ENCODE results near the gene HPCAL4. TPM values are rescaled to one million over a fixed set of nuclear protein-coding genes. Genes with fewer than 3 reads are reported as not detected.

Gene HPCAL4
- total RNA-seq (2014; rRNA removed; shearing (Covaris generic)) (not detected in 2 replicates), polyA plus RNA-seq (2016; fragmentation: Nextera tagmentation; extraction: Ambion mirVana) (not detected in 2 replicates)

GRCh38 chr1:39691383-39692151, at the start of gene HPCAL4:
HPCAL4 (minus strand) TSS chr1:39691433; CDS start chr1:39684603, 6,830 bp downstream.
- Histone ChIP-seq H3K27me3 (replicated peaks; ENCODE audit: insufficient read depth) (peaks cover 86% of the 10 kb centered on the region), H3K4me2 (ENCODE audit: unreplicated experiment) (peak within 1 kb of the TSS; percentile 59), H3K4me3 (peak within 1 kb of the TSS; percentile 49), H3K27ac (no peak within 1 kb of the TSS), H3K9me2 (ENCODE audit: insufficient read depth) (no peaks in the 10 kb centered on the region), H3K79me2 (ENCODE audit: insufficient read depth) (no peaks in the 10 kb centered on the region), H2AFZ (no peak within 1 kb of the TSS), H4K20me1 (ENCODE audit: insufficient read depth) (no peaks in the 10 kb centered on the region), H3K9me3 (ENCODE audit: low read depth) (no peaks in the 10 kb centered on the region), H3K9ac (no peak within 1 kb of the TSS), H3K36me3 (ENCODE audit: low read depth) (no peaks in the 10 kb centered on the region), H3K4me1 (ENCODE audit: insufficient read depth) (no peaks in the 10 kb centered on the region), H3F3A (ENCODE audit: insufficient read depth) (no peaks in the 10 kb centered on the region)
- peak; percentile 87 for DNase-seq
- WGBS, 2 experiments (ENCODE audit: low coverage in 1 of 2, low lambda C conversion rate in 2 of 2, missing lambda C conversion rate in 2 of 2) = 4% methylated on average over 38 to 39 of the region's 47 CpGs
- TF ChIP-seq EZH2phosphoT487 (IDR thresholded peaks at IDR 0.05; ENCODE audit: insufficient read depth, low read depth) (no peak), EZH2 (IDR thresholded peaks at IDR 0.05; ENCODE audit: insufficient read depth, poor library complexity, severe bottlenecking) (peak; percentile 88)
- in situ Hi-C loops (cut with MboI) = no loop called here

GRCh38 chr1:39738622-39739366, 47.6 kb upstream of the HPCAL4 start, which contains the start of gene PPIE:
PPIE (plus strand) TSS chr1:39738882; CDS start chr1:39738901, 19 bp downstream.
- in situ Hi-C loops (cut with MboI) = no loop called here
- WGBS, 2 experiments (ENCODE audit: low coverage in 1 of 2, low lambda C conversion rate in 2 of 2, missing lambda C conversion rate in 2 of 2) = 2 to 4% methylated on average over 37 to 41 of the region's 52 CpGs
- Histone ChIP-seq H3K4me1 (ENCODE audit: insufficient read depth) (peaks cover 16% of the 10 kb centered on the region), H3K9me3 (ENCODE audit: low read depth) (no peaks in the 10 kb centered on the region), H3K9ac (peak within 1 kb of the TSS; percentile 88), H3F3A (ENCODE audit: insufficient read depth) (no peaks in the 10 kb centered on the region), H4K20me1 (ENCODE audit: insufficient read depth) (no peaks in the 10 kb centered on the region), H3K36me3 (ENCODE audit: low read depth) (peaks cover 26% of the 10 kb centered on the region; the same call in 1 of the 2 replicates), H3K27ac (peak within 1 kb of the TSS; percentile 47), H3K79me2 (ENCODE audit: insufficient read depth) (peaks cover 34% of the 10 kb centered on the region), H3K27me3 (replicated peaks; ENCODE audit: insufficient read depth) (peaks cover 2% of the 10 kb centered on the region; the same call in 1 of the 2 replicates), H2AFZ (peak within 1 kb of the TSS; percentile 94), H3K4me3 (peak within 1 kb of the TSS; percentile 92), H3K4me2 (ENCODE audit: unreplicated experiment) (peak within 1 kb of the TSS; percentile 88), H3K9me2 (ENCODE audit: insufficient read depth) (no peaks in the 10 kb centered on the region)
- TF ChIP-seq EZH2phosphoT487 (IDR thresholded peaks at IDR 0.05; ENCODE audit: insufficient read depth, low read depth) (no peak), EZH2 (IDR thresholded peaks at IDR 0.05; ENCODE audit: insufficient read depth, poor library complexity, severe bottlenecking) (no peak)
- DNase-seq = peak; percentile 98

GRCh38 chr1:39737546-39738169, 46.4 kb upstream of the HPCAL4 start:
- Histone ChIP-seq H2AFZ (0 out of 2 replicates have a peak overlapping the region, but pooled peaks have one; percentile 94), H3K9ac (no peak overlapping the region), H3K36me3 (ENCODE audit: low read depth) (peaks cover 18% of the 10 kb centered on the region; the same call in 1 of the 2 replicates), H3K4me3 (no peak overlapping the region), H3F3A (ENCODE audit: insufficient read depth) (no peaks in the 10 kb centered on the region), H3K4me1 (ENCODE audit: insufficient read depth) (peaks cover 16% of the 10 kb centered on the region), H3K27me3 (replicated peaks; ENCODE audit: insufficient read depth) (peaks cover 13% of the 10 kb centered on the region), H3K9me2 (ENCODE audit: insufficient read depth) (no peaks in the 10 kb centered on the region), H3K9me3 (ENCODE audit: low read depth) (no peaks in the 10 kb centered on the region), H4K20me1 (ENCODE audit: insufficient read depth) (no peaks in the 10 kb centered on the region), H3K27ac (no peak overlapping the region), H3K79me2 (ENCODE audit: insufficient read depth) (peaks cover 34% of the 10 kb centered on the region), H3K4me2 (ENCODE audit: unreplicated experiment) (no peak overlapping the region)
- peak; percentile 35 for DNase-seq
- WGBS, 2 experiments (ENCODE audit: low coverage in 1 of 2, low lambda C conversion rate in 2 of 2, missing lambda C conversion rate in 2 of 2) = 86 to 87% methylated on average over 9 of the region's 9 CpGs
- TF ChIP-seq EZH2phosphoT487 (IDR thresholded peaks at IDR 0.05; ENCODE audit: insufficient read depth, low read depth) = no peak
- TF ChIP-seq EZH2 (IDR thresholded peaks at IDR 0.05; ENCODE audit: insufficient read depth, poor library complexity, severe bottlenecking) = no peak
- in situ Hi-C loops (cut with MboI) = no loop called here

GRCh38 chr1:39735731-39736130, 44.5 kb upstream of the HPCAL4 start:
- Histone ChIP-seq H3K4me3 (no peak overlapping the region), H3K79me2 (ENCODE audit: insufficient read depth) (peaks cover 20% of the 10 kb centered on the region), H3K9me3 (ENCODE audit: low read depth) (no peaks in the 10 kb centered on the region), H3K9ac (no peak overlapping the region), H3F3A (ENCODE audit: insufficient read depth) (no peaks in the 10 kb centered on the region), H2AFZ (no peak overlapping the region), H3K9me2 (ENCODE audit: insufficient read depth) (no peaks in the 10 kb centered on the region), H3K4me2 (ENCODE audit: unreplicated experiment) (no peak overlapping the region), H3K36me3 (ENCODE audit: low read depth) (no peaks in the 10 kb centered on the region), H3K27me3 (replicated peaks; ENCODE audit: insufficient read depth) (peaks cover 27% of the 10 kb centered on the region), H3K27ac (no peak overlapping the region), H4K20me1 (ENCODE audit: insufficient read depth) (no peaks in the 10 kb centered on the region), H3K4me1 (ENCODE audit: insufficient read depth) (peaks cover 15% of the 10 kb centered on the region)
- TF ChIP-seq EZH2phosphoT487 (IDR thresholded peaks at IDR 0.05; ENCODE audit: insufficient read depth, low read depth) = no peak
- TF ChIP-seq EZH2 (IDR thresholded peaks at IDR 0.05; ENCODE audit: insufficient read depth, poor library complexity, severe bottlenecking) = no peak
- in situ Hi-C loops (cut with MboI) = no loop called here
- WGBS, 2 experiments (ENCODE audit: low coverage in 1 of 2, low lambda C conversion rate in 2 of 2, missing lambda C conversion rate in 2 of 2) = 55 to 64% methylated on average over 3 of the region's 3 CpGs
- no peak for DNase-seq
